ENCODE results near the gene DBX1.
A peak's percentile ranks its signal among the peaks of the same experiment; 100 is the strongest.

DBX1 gene

DNA sequence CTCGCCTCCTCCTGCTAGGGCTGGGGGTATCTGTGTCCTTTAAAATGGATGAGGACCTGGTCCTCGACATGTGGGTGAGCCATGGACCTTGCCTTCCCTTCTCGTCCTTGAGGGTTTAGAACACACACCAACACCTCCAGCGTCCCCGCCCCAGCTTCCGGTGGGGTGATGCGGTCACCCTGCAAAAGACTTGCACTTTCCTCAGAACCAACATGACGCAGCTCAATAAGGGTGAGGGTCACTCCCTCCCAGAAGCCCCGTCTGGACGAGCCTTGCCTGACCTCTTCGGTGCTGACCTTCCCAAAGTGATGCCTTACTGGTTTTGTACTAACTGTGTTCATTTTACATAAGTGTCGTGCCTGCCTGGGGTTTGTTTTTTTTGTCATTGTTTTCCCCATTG is 41.0 kb downstream of the DBX1 start:
- Histone ChIP-seq H3K9me3 (ENCODE audit: control insufficient read depth, insufficient read depth, low read length) (no peaks in the 10 kb centered on the region), H3K27ac (ENCODE audit: low read depth, low read length) (no peak overlapping the region), H3K36me3 (ENCODE audit: control insufficient read depth, insufficient read depth, low read length) (peaks cover 58% of the 10 kb centered on the region), H3K9ac (ENCODE audit: low read depth, low read length) (no peak overlapping the region), H3K4me3 (ENCODE audit: low read depth, low read length) (no peak overlapping the region), H3K4me1 (ENCODE audit: control insufficient read depth, insufficient read depth, low read length) (no peaks in the 10 kb centered on the region), H3K27me3 (ENCODE audit: control insufficient read depth, insufficient read depth, low read length) (no peaks in the 10 kb centered on the region)

DNA sequence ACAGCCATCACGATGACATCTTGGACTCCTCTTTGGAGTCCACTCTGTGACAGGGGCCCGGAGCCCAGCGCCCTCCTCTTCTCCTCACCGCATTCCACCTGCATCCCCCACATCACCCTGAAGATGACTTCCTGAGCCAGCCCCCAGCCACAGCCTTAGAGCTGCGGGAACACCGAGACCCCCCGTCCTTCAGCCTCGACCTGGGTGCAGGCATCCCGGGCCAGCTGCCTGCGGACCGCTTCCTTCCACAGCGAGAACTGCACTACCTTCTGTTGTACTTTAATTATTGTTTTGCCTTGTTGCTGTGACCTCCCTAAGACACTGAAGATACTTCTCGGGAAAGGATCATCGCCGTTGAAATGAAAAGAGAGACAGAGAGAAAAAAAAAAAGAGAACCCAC is 42.1 kb downstream of the DBX1 start:
- Histone ChIP-seq H3K27me3 (ENCODE audit: control insufficient read depth, insufficient read depth, low read length) (no peaks in the 10 kb centered on the region), H3K4me3 (ENCODE audit: low read depth, low read length) (no peak overlapping the region), H3K27ac (ENCODE audit: low read depth, low read length) (no peak overlapping the region), H3K4me1 (ENCODE audit: control insufficient read depth, insufficient read depth, low read length) (no peaks in the 10 kb centered on the region), H3K9me3 (ENCODE audit: control insufficient read depth, insufficient read depth, low read length) (no peaks in the 10 kb centered on the region), H3K9ac (ENCODE audit: low read depth, low read length) (no peak overlapping the region), H3K36me3 (ENCODE audit: control insufficient read depth, insufficient read depth, low read length) (peaks cover 68% of the 10 kb centered on the region)

DNA sequence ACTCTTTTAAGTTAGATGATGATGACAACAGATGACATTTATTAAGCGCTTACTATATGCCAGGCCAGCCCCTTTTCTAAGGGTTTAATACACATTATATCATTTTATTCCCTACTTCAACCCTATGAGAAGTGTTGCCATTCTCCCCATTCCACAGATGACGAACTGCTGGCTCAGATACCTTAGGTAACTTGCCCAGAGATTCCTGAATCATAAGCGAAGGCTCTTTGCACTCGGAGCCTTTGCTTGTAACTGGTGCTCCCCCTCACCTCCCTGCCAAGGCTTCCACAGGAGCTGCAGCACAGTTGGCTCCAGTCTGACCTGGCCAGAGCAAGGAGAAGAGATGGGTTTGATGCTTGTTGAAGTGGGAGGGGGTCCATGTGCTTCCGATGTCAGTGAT is 43.0 kb downstream of the DBX1 start:
- Histone ChIP-seq H3K9me3 (ENCODE audit: control insufficient read depth, insufficient read depth, low read length) (no peaks in the 10 kb centered on the region), H3K36me3 (ENCODE audit: control insufficient read depth, insufficient read depth, low read length) (peaks cover 77% of the 10 kb centered on the region), H3K4me3 (ENCODE audit: low read depth, low read length) (no peak overlapping the region), H3K9ac (ENCODE audit: low read depth, low read length) (no peak overlapping the region), H3K27me3 (ENCODE audit: control insufficient read depth, insufficient read depth, low read length) (no peaks in the 10 kb centered on the region), H3K27ac (ENCODE audit: low read depth, low read length) (no peak overlapping the region), H3K4me1 (ENCODE audit: control insufficient read depth, insufficient read depth, low read length) (no peaks in the 10 kb centered on the region)

DNA sequence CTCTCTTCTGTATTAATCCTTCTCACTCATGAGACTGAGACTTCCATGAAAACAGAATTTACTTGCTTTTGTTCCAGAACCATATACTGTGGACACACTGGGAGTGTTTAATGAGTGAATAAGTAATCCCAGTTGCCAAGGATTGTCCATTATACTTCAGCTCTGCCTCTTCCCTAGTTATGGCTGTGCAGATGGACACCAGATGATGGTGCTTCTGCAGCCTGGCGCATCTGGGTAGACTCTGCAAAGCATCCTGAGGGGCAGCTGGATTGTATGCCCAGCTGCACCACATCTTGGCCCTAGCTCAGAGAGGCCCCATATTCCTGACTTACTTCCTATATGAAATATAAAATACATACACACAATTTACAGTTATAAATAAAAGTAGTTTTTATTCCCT is 43.5 kb downstream of the DBX1 start:
- H3K36me3 ChIP-seq (ENCODE audit: control insufficient read depth, insufficient read depth, low read length), result peaks cover 82% of the 10 kb centered on the region
- H3K9me3 ChIP-seq (ENCODE audit: control insufficient read depth, insufficient read depth, low read length), result no peaks in the 10 kb centered on the region
- H3K27me3 ChIP-seq (ENCODE audit: control insufficient read depth, insufficient read depth, low read length), result no peaks in the 10 kb centered on the region
- no peaks in the 10 kb centered on the region for H3K4me1 ChIP-seq (ENCODE audit: control insufficient read depth, insufficient read depth, low read length)
- H3K9ac ChIP-seq (ENCODE audit: low read depth, low read length), result no peak overlapping the region
- no peak overlapping the region for H3K4me3 ChIP-seq (ENCODE audit: low read depth, low read length)
- no peak overlapping the region for H3K27ac ChIP-seq (ENCODE audit: low read depth, low read length)

DNA sequence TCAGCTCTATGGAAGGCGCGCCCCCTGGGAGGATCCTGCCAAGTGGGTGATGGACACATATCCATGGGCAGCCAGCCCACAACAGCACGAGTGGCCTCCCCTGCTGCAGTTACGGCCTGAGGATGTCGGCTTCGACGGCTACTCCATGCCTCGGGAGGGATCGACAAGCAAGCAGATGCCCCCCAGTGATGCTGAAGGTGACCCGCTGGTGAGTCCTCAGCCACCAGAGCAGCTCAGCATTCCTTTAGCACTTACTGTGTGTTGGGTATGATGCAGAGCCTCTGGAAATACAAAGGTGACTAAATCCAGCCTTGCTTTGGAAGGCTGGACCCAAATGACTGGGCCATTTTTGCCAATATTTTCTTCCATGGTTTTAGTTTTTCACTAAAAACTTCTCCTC is 45.7 kb downstream of the DBX1 start:
- H3K9ac ChIP-seq (ENCODE audit: low read depth, low read length), result no peak overlapping the region
- H3K27ac ChIP-seq (ENCODE audit: low read depth, low read length), result no peak overlapping the region
- H3K4me3 ChIP-seq (ENCODE audit: low read depth, low read length), result no peak overlapping the region
- peaks cover 86% of the 10 kb centered on the region for H3K36me3 ChIP-seq (ENCODE audit: control insufficient read depth, insufficient read depth, low read length)
- H3K4me1 ChIP-seq (ENCODE audit: control insufficient read depth, insufficient read depth, low read length), result no peaks in the 10 kb centered on the region
- no peaks in the 10 kb centered on the region for H3K27me3 ChIP-seq (ENCODE audit: control insufficient read depth, insufficient read depth, low read length)
- no peaks in the 10 kb centered on the region for H3K9me3 ChIP-seq (ENCODE audit: control insufficient read depth, insufficient read depth, low read length)

DNA sequence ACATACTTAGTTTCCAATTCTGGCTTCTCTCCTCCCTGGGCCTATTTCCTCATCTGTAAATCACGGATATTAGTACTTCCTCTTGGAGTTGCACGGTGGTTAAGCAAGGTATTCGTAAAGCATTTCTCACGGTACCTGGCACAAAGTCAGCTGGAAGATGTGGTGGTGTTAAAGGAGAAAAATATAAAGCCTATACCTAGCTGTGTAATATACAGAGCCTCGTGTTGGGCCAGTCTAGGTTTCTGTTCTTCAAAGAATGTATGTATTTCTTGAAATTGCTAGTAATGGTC is 47.2 kb downstream of the DBX1 start:
- no peak overlapping the region for H3K27ac ChIP-seq (ENCODE audit: low read depth, low read length)
- H3K27me3 ChIP-seq (ENCODE audit: control insufficient read depth, insufficient read depth, low read length), result no peaks in the 10 kb centered on the region
- H3K4me1 ChIP-seq (ENCODE audit: control insufficient read depth, insufficient read depth, low read length), result no peaks in the 10 kb centered on the region
- no peaks in the 10 kb centered on the region for H3K9me3 ChIP-seq (ENCODE audit: control insufficient read depth, insufficient read depth, low read length)
- H3K4me3 ChIP-seq (ENCODE audit: low read depth, low read length), result no peak overlapping the region
- H3K9ac ChIP-seq (ENCODE audit: low read depth, low read length), result no peak overlapping the region
- peaks cover 84% of the 10 kb centered on the region for H3K36me3 ChIP-seq (ENCODE audit: control insufficient read depth, insufficient read depth, low read length)

DNA sequence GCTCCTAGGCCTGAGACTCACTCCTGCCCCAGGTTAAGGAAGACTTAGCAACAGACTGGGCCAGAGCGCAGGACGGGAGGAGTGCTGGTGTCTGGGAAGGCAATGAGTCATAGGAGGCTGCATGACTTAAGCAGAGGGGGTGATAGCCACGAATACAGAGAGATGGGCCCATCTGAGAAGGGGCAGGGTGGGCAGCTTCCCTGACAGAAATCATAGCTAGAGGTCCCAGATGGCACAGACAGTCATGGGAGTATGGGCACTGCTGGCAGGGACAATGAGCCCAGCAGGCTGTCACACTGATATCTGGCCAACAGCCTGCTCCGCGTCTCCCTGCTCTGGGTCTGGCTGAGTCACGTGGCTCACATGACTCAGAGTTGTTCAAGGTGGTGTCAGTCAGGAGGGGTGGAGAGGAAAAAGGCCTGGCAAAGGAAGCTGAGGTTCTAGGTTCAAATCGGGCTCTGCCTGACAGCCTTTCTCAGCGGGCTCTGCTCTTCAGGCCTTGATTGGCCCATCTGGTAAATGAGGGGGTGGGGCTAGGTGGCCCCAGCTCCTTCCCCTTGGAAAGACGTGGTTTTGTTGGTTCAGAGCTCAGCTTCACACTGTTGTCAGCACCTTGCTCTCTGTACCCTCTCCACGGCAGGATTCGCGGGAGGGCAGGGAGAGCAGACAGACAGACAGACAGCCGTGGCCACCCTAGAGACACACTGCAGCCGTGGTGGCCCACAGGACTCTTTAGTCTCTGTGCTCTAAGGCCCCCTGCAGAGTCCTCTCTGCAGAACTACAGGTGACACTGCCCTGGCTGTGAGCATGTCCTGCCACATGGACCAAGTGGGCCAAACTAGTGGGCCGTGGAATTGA is 47.8 kb downstream of the DBX1 start:
- peaks cover 84% of the 10 kb centered on the region for H3K36me3 ChIP-seq (ENCODE audit: control insufficient read depth, insufficient read depth, low read length)
- H3K27me3 ChIP-seq (ENCODE audit: control insufficient read depth, insufficient read depth, low read length), result no peaks in the 10 kb centered on the region
- H3K9me3 ChIP-seq (ENCODE audit: control insufficient read depth, insufficient read depth, low read length), result no peaks in the 10 kb centered on the region
- no peak overlapping the region for H3K4me3 ChIP-seq (ENCODE audit: low read depth, low read length)
- H3K4me1 ChIP-seq (ENCODE audit: control insufficient read depth, insufficient read depth, low read length), result no peaks in the 10 kb centered on the region
- H3K9ac ChIP-seq (ENCODE audit: low read depth, low read length), result no peak overlapping the region
- peak overlapping the region; percentile 16 for H3K27ac ChIP-seq (ENCODE audit: low read depth, low read length)

DNA sequence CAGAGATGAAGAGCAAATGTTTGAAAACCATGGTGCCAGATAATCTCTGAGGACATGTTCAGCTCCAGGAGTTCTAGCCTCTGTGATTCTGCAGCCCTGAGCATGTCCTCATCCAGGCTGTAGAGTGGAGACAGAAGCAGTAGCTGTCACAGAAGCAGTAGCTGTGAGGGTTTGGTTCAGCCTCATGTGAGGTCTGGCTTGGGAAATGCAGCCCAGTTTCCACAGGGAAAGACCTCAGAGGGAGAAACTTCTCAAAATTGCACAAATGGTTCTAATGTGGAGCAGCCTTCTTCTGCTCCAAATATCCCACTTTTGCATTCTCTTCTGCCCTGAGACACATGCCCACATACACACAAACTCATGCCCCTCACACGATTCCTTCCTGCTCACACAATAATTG is 48.4 kb downstream of the DBX1 start:
- no peak overlapping the region for H3K27ac ChIP-seq (ENCODE audit: low read depth, low read length)
- no peaks in the 10 kb centered on the region for H3K9me3 ChIP-seq (ENCODE audit: control insufficient read depth, insufficient read depth, low read length)
- H3K9ac ChIP-seq (ENCODE audit: low read depth, low read length), result no peak overlapping the region
- H3K4me1 ChIP-seq (ENCODE audit: control insufficient read depth, insufficient read depth, low read length), result no peaks in the 10 kb centered on the region
- peaks cover 82% of the 10 kb centered on the region for H3K36me3 ChIP-seq (ENCODE audit: control insufficient read depth, insufficient read depth, low read length)
- no peak overlapping the region for H3K4me3 ChIP-seq (ENCODE audit: low read depth, low read length)
- no peaks in the 10 kb centered on the region for H3K27me3 ChIP-seq (ENCODE audit: control insufficient read depth, insufficient read depth, low read length)

DNA sequence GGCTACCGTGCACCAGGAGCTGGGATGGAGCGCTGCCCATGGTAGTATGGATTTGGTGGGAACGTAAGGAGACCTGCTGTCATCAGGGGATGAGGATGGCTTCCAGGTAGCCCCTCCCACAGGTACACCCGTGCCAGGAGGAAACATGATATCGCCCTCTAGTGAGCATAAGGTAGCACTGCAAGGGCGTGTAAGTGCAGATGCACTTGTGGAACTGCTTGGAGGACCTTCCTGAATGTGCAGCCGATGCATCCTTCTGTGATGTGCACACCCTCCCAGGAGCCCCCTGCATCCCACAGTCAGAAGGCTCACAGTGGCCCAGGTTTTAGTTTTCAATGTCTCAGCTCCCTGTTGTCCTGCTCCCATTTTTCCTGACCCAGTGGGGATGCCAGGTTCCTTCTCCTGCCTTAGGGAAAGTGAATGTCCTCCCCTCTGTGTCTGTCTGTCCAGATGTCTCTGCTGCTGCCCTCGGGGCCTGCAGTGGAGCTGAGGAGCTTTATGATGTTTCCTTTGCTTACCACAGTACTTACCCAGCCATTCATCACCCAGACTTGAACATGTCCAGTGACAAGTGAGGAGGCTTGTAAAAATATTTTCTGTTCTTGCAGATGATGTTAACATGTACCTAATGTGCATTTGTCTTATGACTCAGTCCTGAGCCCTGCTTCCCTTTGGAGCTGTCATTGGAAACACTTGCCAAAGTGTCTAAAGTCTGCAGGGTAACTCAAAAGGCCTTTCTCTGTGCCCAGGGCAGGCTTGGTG is 49.2 kb downstream of the DBX1 start:
- Histone ChIP-seq H3K9me3 (ENCODE audit: control insufficient read depth, insufficient read depth, low read length) (no peaks in the 10 kb centered on the region), H3K4me3 (ENCODE audit: low read depth, low read length) (no peak overlapping the region), H3K4me1 (ENCODE audit: control insufficient read depth, insufficient read depth, low read length) (no peaks in the 10 kb centered on the region), H3K27me3 (ENCODE audit: control insufficient read depth, insufficient read depth, low read length) (no peaks in the 10 kb centered on the region), H3K27ac (ENCODE audit: low read depth, low read length) (no peak overlapping the region), H3K36me3 (ENCODE audit: control insufficient read depth, insufficient read depth, low read length) (peaks cover 74% of the 10 kb centered on the region), H3K9ac (ENCODE audit: low read depth, low read length) (no peak overlapping the region)

DNA sequence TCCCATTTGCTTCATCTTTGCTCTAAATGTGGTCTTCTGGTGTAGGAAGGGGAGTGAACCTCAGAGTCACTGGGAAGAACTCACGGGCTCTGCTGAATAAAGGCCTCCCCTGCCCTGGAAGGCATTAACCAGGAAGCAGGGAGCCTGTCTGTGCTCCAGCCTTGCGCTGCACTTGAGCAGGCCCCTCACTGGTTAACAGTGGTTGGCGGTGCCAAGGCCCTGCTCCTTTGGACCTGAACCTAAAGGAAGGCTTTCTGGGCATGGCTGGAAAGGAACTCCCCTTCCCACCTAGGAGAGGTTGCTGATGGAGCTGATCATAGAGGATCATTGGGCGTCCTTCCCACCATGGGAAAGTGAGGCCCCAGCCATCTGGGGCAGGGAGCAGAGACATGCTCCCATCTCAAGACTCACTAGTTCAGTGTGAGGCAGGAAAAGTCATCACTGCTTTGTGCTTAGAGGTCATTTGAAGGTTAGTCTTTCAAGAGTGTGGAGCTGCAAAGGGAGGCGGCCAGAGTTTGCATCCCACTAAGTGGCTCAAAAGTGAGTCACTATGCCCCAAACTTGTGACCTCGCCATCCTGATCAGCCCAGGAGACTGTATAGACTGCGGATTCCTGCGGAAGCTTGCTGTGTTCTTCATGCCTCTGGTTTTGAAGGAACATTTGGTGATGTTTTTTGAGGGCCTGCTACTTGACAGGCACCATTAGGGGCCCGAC is 50.4 kb downstream of the DBX1 start:
- Histone ChIP-seq H3K4me1 (ENCODE audit: control insufficient read depth, insufficient read depth, low read length) (no peaks in the 10 kb centered on the region), H3K27me3 (ENCODE audit: control insufficient read depth, insufficient read depth, low read length) (no peaks in the 10 kb centered on the region), H3K36me3 (ENCODE audit: control insufficient read depth, insufficient read depth, low read length) (peaks cover 77% of the 10 kb centered on the region), H3K27ac (ENCODE audit: low read depth, low read length) (no peak overlapping the region), H3K9ac (ENCODE audit: low read depth, low read length) (no peak overlapping the region), H3K4me3 (ENCODE audit: low read depth, low read length) (no peak overlapping the region), H3K9me3 (ENCODE audit: control insufficient read depth, insufficient read depth, low read length) (no peaks in the 10 kb centered on the region)
